OCI-LY3 (cell line): ENCODE data around the gene ANKRD11.

ENCODE experiments used
- H2AFZ ChIP-seq: fragments of 200-600, 300-600 bp; shearing (Covaris generic); 2 replicates; pipeline ENCODE4 v1.6.0; 2014; ENCODE audit warnings: antibody characterized with exemption, low read depth, low read length
- H3K27ac ChIP-seq: fragments of 200-600, 300-600 bp; sonication (generic); 2 replicates; pipeline ENCODE4 v1.5.1; 2014; ENCODE audit warnings: mild to moderate bottlenecking, low read length, moderate library complexity, mixed read lengths
- H3K27me3 ChIP-seq: fragments of 200-600, 300-600 bp; sonication (generic); 2 replicates; pipeline ENCODE4 v1.6.1; 2014; ENCODE audit warnings: low read depth, low read length, mixed read lengths
- H3K36me3 ChIP-seq: fragments of 200-600, 300-600 bp; sonication (generic); replicated peaks from 2 replicates; pipeline ENCODE3; 2014; ENCODE audit warnings: low read depth, low read length, mixed read lengths
- H3K4me1 ChIP-seq: fragments of 300-600, 200-600 bp; sonication (generic); 2 replicates; pipeline ENCODE4 v1.6.1; 2014; ENCODE audit warnings: low read length, mixed read lengths
- H3K4me2 ChIP-seq: fragments of 200-600, 300-600 bp; sonication (generic); 2 replicates; pipeline ENCODE4 v1.6.1; 2014; ENCODE audit warnings: low read length, mixed read lengths
- H3K4me3 ChIP-seq: fragments of 300-600, 200-600 bp; sonication (generic); 2 replicates; pipeline ENCODE4 v1.5.1; 2014; ENCODE audit warnings: antibody characterized with exemption, mild to moderate bottlenecking, low read length, moderate library complexity
- H3K79me2 ChIP-seq: fragments of 300-600, 200-600 bp; shearing (Covaris generic); 2 replicates; pipeline ENCODE4 v1.6.1; 2014; ENCODE audit warnings: mild to moderate bottlenecking, low read length, mixed read lengths
- H3K9ac ChIP-seq: fragments of 300-600, 200-600 bp; shearing (Covaris generic); 2 replicates; pipeline ENCODE4 v1.6.0; 2014; ENCODE audit warnings: mild to moderate bottlenecking, low read length, moderate library complexity
- H3K9me3 ChIP-seq: fragments of 200-600, 300-600 bp; shearing (Covaris generic); 2 replicates; pipeline ENCODE4 v1.6.1; 2014; ENCODE audit warnings: low read length, mixed read lengths; ENCODE audit not compliant: insufficient read depth
- H4K20me1 ChIP-seq: fragments of 200-600, 300-600 bp; sonication (generic); 2 replicates; pipeline ENCODE4 v1.6.1; 2016; ENCODE audit warnings: low read length, mixed read lengths; ENCODE audit not compliant: insufficient read depth
- CTCF ChIP-seq: fragments of 200-600, 300-600 bp; sonication (generic); IDR thresholded peaks from 2 replicates; pipeline ENCODE4 v1.5.1; 2014; ENCODE audit warnings: antibody characterized with exemption, low read length, low read depth
- EZH2phosphoT487 ChIP-seq: fragments of 200-600 bp; shearing (Covaris generic); IDR thresholded peaks from 2 replicates; pipeline ENCODE4 v1.6.1; 2018; ENCODE audit warnings: antibody characterized with exemption, mixed run types, low read depth

The ANKRD11 gene

GRCh38 chr16:89398924-89399323 is 91.4 kb downstream of the ANKRD11 start:
- Histone ChIP-seq H3K36me3 (peaks cover 9% of the 10 kb centered on the region), H3K4me1 (no peaks in the 10 kb centered on the region), H3K27me3 (no peaks in the 10 kb centered on the region), H3K4me3 (no peak overlapping the region), H4K20me1 (peaks cover 85% of the 10 kb centered on the region), H3K9me3 (no peaks in the 10 kb centered on the region), H3K4me2 (no peak overlapping the region), H2AFZ (no peak overlapping the region), H3K27ac (no peak overlapping the region), H3K79me2 (peaks cover 93% of the 10 kb centered on the region), H3K9ac (no peak overlapping the region)
- TF ChIP-seq CTCF (no peak), EZH2phosphoT487 (no peak)

GRCh38 chr16:89397331-89397861 is 93.0 kb downstream of the ANKRD11 start:
- Histone ChIP-seq H3K27me3 (no peaks in the 10 kb centered on the region), H3K36me3 (peaks cover 9% of the 10 kb centered on the region), H3K27ac (no peak overlapping the region), H3K4me3 (no peak overlapping the region), H3K79me2 (peaks cover 93% of the 10 kb centered on the region), H3K9ac (no peak overlapping the region), H3K9me3 (no peaks in the 10 kb centered on the region), H3K4me1 (no peaks in the 10 kb centered on the region), H3K4me2 (no peak overlapping the region), H2AFZ (no peak overlapping the region), H4K20me1 (peaks cover 83% of the 10 kb centered on the region)
- TF ChIP-seq EZH2phosphoT487, result no peak
- no peak for TF ChIP-seq CTCF

GRCh38 chr16:89396156-89396555 is 94.2 kb downstream of the ANKRD11 start:
- Histone ChIP-seq H3K9ac (no peak overlapping the region), H3K79me2 (peaks cover 91% of the 10 kb centered on the region), H3K27me3 (no peaks in the 10 kb centered on the region), H4K20me1 (peaks cover 80% of the 10 kb centered on the region), H3K36me3 (peaks cover 12% of the 10 kb centered on the region), H2AFZ (no peak overlapping the region), H3K4me1 (no peaks in the 10 kb centered on the region), H3K27ac (no peak overlapping the region), H3K4me2 (no peak overlapping the region), H3K9me3 (no peaks in the 10 kb centered on the region), H3K4me3 (no peak overlapping the region)
- no peak for TF ChIP-seq CTCF
- no peak for TF ChIP-seq EZH2phosphoT487

- Histone ChIP-seq H3K9me3 (no peaks in the 10 kb centered on the region), H3K27ac (no peak overlapping the region), H3K4me1 (no peaks in the 10 kb centered on the region), H3K4me3 (no peak overlapping the region), H2AFZ (no peak overlapping the region), H3K36me3 (peaks cover 12% of the 10 kb centered on the region), H3K79me2 (peaks cover 92% of the 10 kb centered on the region), H4K20me1 (peaks cover 83% of the 10 kb centered on the region), H3K27me3 (no peaks in the 10 kb centered on the region), H3K9ac (no peak overlapping the region), H3K4me2 (no peak overlapping the region)
- TF ChIP-seq CTCF, result no peak
- no peak for TF ChIP-seq EZH2phosphoT487
Measured at GRCh38 chr16:89395150-89396142, 94.9 kb downstream of the ANKRD11 start.
